Heart left ventricle (tissue), 13 donors: ENCODE results near the gene MYBBP1A.

ENCODE experiments used
- CTCF ChIP-seq, 12 donors: fragments of 200-600 bp; sonication (generic) in 4 of 12; IDR thresholded peaks; one replicate each; pipeline versions ENCODE4 v1.5.0 to v1.8.0; 2018 to 2022; ENCODE audit warnings: antibody characterized with exemption in 12 of 12, mild to moderate bottlenecking in 5 of 12
- POLR2A ChIP-seq, 2 donors: fragments of 450-650 bp; IDR thresholded peaks; one replicate each; pipeline ENCODE4 v1.6.1; 2017; ENCODE audit warnings: antibody characterized with exemption in 2 of 2, mild to moderate bottlenecking in 2 of 2, moderate library complexity in 2 of 2
- donor health status: ischemic (EF 13 %, LVEDD 7.1; RV severe dilation, severe dysfunction).
- donor health status: DM: no; HTN: yes; CAD: no.
- donor health status: DM: no; HTN: no; CAD: no.
- donor health status: ischemic (EF 25% LVEDD 6.9; RV normal size, moderate dysfunction).
- donor health status: ischemic (EF 25% LVEDD 5.7; RV mildly dilated, moderate dysfunction).
- donor health status: ischemic (EF 35%, LVEDD 5.7; RV mildly dilated, moderate dysfunction).
- donor health status: nonischemic (EF 11% LVEDD 7.7; RV severe dilation, severe dysfunction).
- donor health status: DM: yes; HTN: yes; CAD: no.
- donor health status: PGD.
- donor health status: ischemic (EF 29% LVEDD 5.4; RV normal size, mild dysfunction).
- donor health status: nonischemic (EF 23%, LVEDD 6.1; RV moderate dilation, normal function).

GRCh38 chr17:4594931-4595684 is 39.9 kb upstream of the MYBBP1A start:
- TF ChIP-seq CTCF (IDR thresholded peaks at IDR 0.05) (peak in 9 of 12 donors; percentile 8 to 35 (median 27)), POLR2A (IDR thresholded peaks at IDR 0.05) (no peak)
